Measurements from ENCODE around the gene MRPS25.

MRPS25 gene

DNA sequence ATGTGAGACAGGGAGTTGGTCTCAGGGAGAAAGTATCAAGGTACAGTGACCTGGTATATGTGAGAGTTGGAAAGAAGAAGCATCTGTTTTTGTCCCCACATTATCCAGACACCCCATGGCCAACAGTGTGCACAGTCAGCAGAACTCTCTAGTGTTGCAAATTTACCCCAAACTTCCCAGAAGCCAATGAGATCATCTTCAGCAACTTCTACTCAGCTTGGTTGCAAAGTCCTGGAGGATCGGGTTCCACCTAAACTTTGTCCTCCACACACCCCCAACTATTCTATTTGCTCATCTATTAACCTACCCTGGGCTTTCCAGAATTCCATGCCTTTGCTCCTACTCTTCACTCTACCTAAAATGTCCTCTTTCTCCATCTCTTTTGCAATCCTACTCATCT is 18.1 kb upstream of the MRPS25 start:
- TF ChIP-seq, protein P1, sequence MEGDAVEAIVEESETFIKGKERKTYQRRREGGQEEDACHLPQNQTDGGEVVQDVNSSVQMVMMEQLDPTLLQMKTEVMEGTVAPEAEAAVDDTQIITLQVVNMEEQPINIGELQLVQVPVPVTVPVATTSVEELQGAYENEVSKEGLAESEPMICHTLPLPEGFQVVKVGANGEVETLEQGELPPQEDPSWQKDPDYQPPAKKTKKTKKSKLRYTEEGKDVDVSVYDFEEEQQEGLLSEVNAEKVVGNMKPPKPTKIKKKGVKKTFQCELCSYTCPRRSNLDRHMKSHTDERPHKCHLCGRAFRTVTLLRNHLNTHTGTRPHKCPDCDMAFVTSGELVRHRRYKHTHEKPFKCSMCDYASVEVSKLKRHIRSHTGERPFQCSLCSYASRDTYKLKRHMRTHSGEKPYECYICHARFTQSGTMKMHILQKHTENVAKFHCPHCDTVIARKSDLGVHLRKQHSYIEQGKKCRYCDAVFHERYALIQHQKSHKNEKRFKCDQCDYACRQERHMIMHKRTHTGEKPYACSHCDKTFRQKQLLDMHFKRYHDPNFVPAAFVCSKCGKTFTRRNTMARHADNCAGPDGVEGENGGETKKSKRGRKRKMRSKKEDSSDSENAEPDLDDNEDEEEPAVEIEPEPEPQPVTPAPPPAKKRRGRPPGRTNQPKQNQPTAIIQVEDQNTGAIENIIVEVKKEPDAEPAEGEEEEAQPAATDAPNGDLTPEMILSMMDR (conservative IDR thresholded peaks at IDR 0.05), result no peak
- no peak for TF ChIP-seq ZFX (IDR thresholded peaks at IDR 0.05)
- H3K27ac ChIP-seq, result no peak overlapping the region

DNA sequence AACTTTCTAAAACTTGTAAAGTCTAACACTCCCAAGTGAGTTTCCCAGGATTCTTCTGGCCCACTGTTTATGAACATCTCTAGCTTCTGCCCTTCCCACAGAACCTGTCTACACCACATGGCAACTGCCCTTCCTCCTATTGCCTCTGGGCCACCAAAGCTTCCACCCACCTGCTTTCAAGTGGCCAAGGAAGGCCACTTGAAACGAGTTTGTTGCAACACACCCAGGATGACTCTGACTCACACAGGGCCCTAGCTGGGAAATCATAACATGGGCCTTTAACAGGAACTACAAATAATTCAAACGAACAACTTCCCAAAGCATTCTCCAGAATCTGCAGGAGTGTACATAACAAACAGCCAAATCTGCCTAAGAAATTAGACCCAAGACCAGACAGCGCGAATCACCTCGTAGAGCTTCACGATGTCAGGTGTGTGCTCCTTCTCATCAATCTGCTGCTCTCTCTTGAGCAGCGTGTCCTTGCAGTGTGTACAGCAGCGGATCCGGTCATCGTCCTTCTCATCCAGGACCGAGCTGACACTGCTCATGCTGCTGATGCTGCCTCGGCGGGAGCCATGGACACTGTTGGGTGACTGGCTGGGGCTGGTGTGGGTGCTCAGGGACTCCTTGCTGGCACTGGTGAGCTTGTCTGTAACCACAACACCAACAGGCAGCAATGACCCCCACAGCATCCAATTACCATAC is 17.0 kb upstream of the MRPS25 start:
- H3K27ac ChIP-seq, result no peak overlapping the region
- TF ChIP-seq, protein P1 (conservative IDR thresholded peaks at IDR 0.05), result no peak
- TF ChIP-seq ZFX (IDR thresholded peaks at IDR 0.05), result no peak

DNA sequence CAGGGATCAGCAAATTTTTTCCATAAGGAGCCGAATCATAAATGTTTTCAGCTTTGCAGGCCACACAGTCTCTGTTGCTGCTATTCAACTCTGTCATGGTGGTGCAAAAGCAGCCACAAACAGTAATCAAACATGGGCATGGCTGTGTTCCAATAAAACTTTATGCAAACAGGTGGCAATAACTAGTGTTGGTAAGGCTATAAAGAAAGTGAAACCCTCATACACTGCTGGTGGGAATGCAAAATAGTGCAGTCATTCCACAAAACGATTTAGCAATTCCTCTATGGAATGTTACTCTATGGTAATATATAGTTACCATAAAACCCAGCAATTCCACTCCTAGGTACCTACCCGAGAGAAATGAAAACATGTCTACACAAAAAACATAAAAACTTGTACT is 14.0 kb upstream of the MRPS25 start:
- TF ChIP-seq ZFX (IDR thresholded peaks at IDR 0.05), result no peak
- TF ChIP-seq, protein P1 (conservative IDR thresholded peaks at IDR 0.05), result no peak
- no peak overlapping the region for H3K27ac ChIP-seq

DNA sequence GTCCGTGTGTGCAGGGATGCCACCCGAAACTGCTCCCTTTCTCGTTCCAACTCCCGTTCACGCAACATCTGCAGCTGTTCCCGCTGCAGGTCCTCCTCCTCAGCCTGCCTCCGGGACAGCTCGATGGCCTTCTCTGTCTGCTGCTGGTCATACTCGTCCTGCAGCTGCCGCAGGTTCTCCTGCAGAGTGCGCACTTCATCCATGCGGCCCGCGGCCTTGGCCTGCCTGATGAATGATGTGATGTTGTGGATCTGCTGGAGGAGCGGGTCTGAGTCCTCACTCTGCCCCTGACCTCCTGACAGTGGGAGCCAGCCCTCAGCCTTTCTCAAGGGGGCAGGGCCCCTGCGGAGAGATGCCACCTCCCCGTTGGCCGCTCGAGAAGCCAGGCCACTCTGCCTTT is 9.4 kb upstream of the MRPS25 start:
- TF ChIP-seq, protein P1 (conservative IDR thresholded peaks at IDR 0.05), result no peak
- no peak for TF ChIP-seq ZFX (IDR thresholded peaks at IDR 0.05)

DNA sequence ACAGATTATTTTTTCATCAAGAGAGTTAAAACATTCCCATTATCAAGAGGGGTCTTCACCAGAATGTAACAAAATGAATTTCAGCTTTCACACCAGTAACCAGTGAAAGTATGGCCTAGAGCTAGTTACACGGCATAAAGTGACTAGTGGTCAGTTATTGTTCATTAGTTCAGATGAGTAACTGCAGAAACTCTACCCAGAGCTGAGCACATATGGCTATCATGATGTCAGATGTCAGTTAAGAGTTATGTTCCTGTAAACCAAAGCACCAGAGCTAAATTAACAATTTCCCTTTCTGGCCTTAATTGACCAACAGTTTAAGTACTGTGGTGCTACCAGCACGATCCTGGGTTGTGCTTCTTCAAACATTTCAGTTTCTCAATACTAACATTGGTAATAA is 6.6 kb upstream of the MRPS25 start:
- no peak overlapping the region for H3K27ac ChIP-seq
- TF ChIP-seq, protein P1 (conservative IDR thresholded peaks at IDR 0.05), result no peak
- TF ChIP-seq ZFX (IDR thresholded peaks at IDR 0.05), result no peak

More for the DNA sequence above, 9.4 kb upstream of the MRPS25 start:
- H3K27ac ChIP-seq, result no peak overlapping the region

DNA sequence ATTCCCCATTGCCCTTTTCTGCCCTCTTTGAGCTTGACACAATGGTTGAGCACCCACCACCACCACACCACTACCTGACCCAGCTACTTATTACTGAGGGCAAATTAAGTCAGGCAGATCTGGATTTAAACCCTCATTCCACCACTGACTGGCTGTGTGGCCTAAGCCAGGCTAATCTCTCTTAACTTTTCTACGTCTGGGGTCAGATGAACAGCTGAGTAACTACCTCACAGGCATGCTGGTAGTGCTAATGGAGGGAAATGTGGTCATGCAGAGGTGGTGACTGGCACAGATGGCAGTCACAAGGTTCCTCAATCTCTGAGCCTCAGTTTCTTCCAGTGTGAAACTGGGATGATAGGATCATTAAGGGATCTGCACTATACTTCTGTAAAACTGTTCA is 4.3 kb upstream of the MRPS25 start:
- H3K27ac ChIP-seq, result no peak overlapping the region
- no peak for TF ChIP-seq ZFX (IDR thresholded peaks at IDR 0.05)
- TF ChIP-seq, protein P1 (conservative IDR thresholded peaks at IDR 0.05), result no peak

DNA sequence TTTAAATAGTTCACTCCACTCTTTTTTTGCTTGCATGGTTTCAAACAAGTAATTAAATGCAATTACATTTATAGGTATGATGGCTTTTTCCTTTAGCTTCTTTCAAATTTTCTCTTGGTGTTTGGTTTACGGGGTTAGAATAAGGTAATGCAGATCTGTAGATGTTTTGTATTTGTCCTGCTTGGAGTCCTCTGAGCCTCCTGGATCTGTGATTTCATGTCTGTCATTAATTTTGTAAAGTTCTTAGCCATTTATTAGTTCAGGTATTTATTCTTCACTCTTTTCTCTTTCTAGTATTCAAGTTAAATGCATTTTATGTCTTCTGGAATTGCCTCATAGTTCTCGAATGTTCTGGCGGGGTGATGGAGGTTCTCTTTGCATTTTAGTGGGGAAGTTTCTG is 1.4 kb upstream of the MRPS25 start:
- TF ChIP-seq, protein P1 (conservative IDR thresholded peaks at IDR 0.05), result no peak
- no peak for TF ChIP-seq ZFX (IDR thresholded peaks at IDR 0.05)
- no peak overlapping the region for H3K27ac ChIP-seq

Data from C4-2B (cell line).